HG03108 (cell line): ENCODE measurements around the gene MORC1.

Source experiments
- ATAC-seq: cut with Tn5 transposase; IDR thresholded peaks from one replicate; pipeline ENCODE4 v1.9.1; 2021; ENCODE audit warnings: moderate library complexity; ENCODE audit not compliant: unreplicated experiment

The MORC1 gene

DNA sequence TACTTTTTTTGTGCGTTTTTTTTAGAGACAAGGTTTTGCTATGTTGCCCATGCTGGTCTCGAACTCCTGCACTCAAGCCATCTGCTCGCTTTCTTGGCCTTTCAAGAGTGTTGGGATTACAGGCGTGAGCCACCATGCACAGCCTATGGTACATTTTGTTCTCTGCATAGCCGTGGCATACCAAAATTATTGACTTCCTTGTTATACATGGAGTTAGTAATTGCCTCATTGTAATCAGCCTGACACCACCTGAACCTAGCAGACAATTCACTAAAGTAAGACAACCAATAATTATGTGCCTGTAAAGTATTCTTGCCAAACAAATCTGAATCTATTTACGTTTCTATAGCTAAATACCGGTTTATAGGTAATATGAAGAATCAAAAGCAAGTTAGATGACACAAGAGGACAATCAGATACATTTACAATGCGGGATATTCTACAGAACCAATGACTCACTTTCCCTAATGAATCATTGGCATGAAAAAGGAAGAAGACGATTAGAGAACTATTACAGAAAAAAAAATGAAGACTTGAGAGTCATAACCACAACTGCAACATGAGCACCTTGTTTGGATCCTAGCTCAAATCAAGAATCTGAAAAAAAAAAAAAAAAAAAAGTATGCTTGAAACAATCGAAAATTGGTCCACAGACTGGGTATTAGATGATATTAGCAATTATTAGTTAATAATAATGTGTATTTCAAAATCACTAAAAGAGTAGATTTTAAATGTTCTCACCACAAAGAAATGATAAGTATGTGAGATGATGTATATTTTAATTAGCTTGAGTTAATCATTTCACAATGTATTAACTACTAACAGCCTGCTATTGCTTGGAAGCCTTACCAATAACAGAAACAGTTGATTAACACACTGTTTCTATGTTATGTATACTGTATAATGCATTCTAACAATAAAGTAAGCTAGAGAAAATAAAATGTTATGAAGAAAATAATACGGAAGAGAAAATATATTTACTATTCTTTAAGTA, 171.3 kb downstream of the MORC1 start:
- no peak for ATAC-seq

DNA sequence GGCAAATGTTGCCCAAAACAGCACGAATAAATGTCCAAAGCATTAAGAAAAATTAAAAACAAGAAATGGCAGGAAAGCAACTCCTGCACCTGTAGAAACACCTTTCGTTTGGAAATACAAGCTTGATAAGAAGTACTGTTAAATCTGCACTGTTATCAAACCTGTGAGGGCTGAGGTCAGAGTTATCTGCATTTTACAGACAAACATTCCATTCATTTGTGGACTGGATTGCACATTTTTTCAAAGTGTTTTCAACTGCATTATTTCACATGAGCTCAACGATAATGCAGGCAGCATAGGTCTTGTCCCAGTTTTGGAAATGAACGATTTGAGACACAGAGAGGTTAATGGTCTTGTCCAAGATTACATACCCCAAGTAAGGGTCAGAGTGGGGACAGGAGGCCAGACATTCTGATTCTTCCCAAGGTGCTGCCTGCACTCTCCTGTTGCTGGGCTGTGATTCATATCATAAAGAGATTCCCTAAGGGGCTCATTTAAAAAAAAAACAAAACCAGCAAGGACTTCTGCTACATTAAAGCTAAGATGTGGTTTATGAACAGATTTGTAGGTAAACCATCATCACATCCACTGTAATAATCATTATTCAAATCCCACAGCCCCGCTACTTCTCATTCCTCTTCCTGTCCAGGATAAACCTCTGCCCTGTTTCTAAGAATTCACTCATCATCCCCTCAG, 177.2 kb downstream of the MORC1 start:
- ATAC-seq = no peak

GRCh38 chr3:108940166-108940565, 177.8 kb downstream of the MORC1 start:
- no peak for ATAC-seq

DNA sequence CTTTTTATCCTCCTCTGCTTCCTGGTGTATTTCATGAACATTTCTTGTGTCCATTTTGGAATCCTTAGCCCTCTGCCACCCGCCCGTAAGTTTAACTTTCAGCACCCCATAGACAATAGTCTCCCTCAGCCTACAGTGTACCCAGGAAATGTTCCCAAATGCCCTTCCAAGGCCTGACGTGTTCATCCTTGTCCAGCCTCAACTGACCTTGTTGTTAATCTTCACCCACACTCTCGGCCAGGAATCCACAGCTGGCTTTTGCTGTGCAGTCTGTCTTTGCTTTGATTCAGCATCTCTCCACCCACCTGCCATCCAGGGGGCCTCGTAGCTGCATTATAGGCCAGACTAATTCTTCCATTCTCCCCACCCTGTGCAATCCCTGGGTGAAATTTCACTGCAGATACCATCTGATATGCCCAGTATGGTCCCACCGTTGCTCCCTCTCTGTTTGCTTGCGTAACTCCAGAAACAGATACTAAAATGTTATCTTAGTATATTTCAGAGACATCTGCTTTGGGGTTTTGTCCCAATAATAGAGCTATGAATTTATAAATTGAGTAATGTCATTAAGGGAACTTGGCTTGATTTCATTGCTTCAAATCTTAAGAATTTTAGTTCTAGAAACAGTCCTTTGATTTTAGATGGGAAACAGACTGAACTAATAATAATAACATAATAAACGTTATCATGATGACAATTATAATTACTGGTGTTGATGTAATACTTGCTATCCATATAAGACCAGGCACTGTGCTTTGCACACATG, 180.8 kb downstream of the MORC1 start:
- no peak for ATAC-seq

DNA sequence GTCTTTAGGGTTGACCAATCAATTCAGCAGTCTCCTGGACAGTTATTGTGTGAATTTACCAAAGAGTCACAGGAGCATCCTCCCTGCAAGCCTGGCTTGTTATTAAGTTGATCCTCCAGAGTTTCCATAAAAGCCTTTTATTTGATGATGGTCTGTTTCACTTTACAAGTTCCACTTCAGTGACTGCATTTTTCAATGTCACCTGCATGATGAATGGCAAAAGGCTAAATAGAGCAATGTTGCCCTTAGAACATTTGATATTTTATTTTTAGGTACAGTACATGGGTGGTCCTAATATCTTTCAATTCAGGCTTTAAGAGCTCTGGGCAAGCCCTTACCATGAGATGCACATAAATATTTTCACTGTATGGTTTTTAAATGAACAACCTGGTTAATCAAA, 186.9 kb downstream of the MORC1 start:
- no peak for ATAC-seq

- ATAC-seq = no peak
Observed at GRCh38 chr3:108918866-108919265, 199.1 kb downstream of the MORC1 start.

DNA sequence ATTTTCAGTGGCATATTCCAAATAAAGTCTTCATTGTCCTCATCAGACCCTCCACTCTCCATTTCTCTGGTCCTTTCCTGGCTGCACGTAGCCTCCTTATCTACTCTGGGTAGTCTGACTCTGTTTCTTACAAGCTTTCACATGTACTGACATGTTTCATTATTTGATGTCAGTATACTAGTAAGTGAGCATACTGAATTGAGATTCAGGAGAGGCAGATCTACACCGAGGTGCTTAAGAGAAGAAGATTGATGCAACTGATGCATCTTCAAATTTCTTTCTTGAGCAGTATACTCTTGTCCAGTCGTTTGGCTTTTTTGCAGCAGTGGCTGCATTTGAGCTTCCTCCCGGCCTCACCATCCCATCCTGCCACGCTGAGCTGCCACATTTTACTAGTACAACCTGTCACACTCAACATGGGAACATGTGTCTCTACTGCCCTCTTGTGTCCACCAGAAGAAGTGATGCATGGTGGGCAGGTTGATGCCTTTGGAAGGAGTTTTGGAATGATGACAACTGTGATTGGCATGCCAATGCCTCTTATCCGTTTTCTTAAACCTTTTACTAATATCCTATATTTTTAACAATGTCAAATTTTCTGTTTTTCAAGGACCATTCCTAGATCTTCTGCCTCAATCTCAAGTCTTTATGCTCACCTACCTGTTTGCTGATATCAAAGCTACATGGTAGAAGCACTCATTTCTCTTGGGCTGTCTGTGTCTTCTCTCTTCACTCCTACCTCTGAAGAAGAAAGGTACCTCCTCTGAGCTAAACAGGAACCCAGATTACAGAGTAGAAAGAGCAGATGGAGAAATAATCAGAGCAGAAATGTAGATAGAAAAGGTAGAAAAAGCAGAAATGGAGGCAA, 202.9 kb downstream of the MORC1 start:
- ATAC-seq = peak; percentile 93

GRCh38 chr3:108909799-108910198, 208.1 kb downstream of the MORC1 start:
- no peak for ATAC-seq
